HG03442 (cell line): ENCODE measurements around the gene SLC17A4.

Source experiments
- ATAC-seq: cut with Tn5 transposase; IDR thresholded peaks from one replicate; pipeline ENCODE4 v1.9.1; 2021; ENCODE audit warnings: mild to moderate bottlenecking, moderate library complexity; ENCODE audit not compliant: unreplicated experiment

SLC17A4 gene

DNA sequence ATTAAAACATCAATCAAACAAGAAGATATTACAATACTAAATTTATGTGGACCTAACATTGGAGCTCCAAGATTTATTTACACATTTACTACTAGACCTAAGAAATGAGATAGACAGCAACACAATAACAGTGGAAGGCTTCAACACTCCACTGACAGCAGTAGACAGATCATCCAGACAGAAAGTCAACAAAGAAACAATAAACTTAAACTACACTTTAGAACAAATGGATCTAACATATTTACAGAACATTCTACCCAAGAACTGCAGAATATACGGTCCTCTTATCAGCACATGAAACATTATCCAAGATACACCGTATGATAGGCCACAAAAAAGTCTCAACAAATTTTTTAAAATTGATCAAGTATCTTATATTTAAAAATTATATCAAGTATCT lies 50.3 kb downstream of the SLC17A4 start:
- no peak for ATAC-seq

DNA sequence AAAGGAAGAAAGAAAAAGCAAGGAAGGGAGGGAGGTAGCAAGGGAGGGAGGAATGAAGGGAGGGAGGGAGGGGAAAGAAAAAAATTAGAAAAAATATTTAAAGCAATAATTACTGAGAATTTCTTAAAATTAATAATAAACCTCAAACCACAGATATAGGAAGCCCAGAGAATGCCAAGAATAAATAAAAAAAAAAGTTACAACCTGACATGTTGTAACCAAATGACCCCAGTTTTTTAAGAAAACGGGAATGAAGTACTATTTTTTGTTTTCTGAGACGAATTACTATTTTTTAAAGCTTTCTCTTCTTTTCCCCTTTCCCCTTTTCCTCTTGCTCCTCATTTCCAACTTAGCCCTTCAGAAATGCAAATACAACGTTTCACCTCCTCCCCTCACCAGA lies 60.7 kb downstream of the SLC17A4 start:
- no peak for ATAC-seq

DNA sequence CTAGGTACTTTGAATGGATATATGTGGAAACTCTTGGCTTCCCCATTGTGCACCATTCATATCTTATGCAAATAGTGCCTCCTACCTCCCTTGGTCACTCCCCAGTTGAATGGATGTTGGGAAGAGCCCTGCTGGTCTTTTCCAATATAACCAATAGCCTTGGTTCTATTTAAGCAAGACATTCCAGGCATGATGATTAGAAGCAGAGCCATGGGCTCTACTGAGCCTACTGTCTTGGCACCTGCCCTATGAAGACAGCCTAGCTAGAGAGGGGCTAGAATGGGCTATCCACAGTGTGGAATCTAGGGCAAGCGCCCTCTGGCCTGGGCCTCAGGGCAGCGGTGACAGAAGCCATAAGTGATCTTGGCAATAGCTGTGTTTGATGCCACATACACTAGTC lies 61.7 kb downstream of the SLC17A4 start:
- ATAC-seq, result no peak

DNA sequence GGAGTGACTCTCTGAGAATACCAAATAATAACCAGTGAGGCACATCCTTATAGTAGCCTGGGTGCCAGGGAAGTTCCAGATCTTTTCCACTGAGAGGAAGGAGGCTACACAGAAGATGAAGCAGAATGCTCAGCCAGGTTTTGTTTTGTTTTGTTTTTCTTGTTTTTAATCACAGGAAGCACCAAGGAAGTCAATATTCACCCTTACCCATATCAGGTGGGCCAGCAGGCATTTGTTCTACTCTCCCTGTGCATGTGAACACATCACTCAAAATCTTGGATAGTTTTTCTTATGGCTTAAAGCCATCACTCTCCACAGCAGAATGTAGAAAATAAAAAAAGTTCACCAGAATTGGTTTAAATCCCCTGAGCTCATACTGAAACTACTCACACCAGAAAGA lies 66.8 kb downstream of the SLC17A4 start:
- ATAC-seq, result no peak

GRCh38 chr6:25829375-25829774 lies 74.8 kb downstream of the SLC17A4 start:
- ATAC-seq, result peak; percentile 64

DNA sequence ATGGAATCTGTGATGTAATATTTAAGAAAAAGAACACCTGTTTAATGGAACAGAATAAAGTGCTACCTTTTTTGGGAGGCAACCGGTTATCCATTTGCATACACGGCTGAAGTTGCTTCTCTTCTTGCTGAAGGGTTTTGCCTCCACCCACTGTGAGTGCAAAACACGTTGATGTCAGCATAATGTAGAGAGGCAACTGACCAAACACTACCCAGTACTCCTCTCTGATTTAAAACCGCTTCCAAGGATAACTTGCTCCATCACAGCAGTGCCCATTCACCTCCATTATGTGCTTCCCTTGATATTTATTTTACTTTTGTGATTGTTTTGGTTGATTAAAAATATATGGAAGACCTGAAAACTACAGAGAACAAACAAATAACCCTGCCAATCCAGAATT lies 75.9 kb downstream of the SLC17A4 start:
- ATAC-seq, result no peak
